Measurements from ENCODE around the gene RARA.

The RARA gene

GRCh38 chr17:40309949-40310510, 1.1 kb downstream of the RARA start:
- no peaks in the 10 kb centered on the region for H3K79me2 ChIP-seq (ENCODE audit: insufficient read depth, low read length)
- H3K9ac ChIP-seq (ENCODE audit: low read depth, low read length) = no peak overlapping the region
- ATAC-seq (ENCODE audit: insufficient read depth, low read depth) (no peak), DNase-seq (no peak)
- H3K9me3 ChIP-seq (ENCODE audit: insufficient read depth, low read length, severe bottlenecking) = no peaks in the 10 kb centered on the region
- H3K4me2 ChIP-seq (ENCODE audit: insufficient read depth, low read length) = no peak overlapping the region
- peaks cover 19% of the 10 kb centered on the region for H3K4me1 ChIP-seq (ENCODE audit: insufficient read depth, low read length)
- no peaks in the 10 kb centered on the region for H3K36me3 ChIP-seq (ENCODE audit: insufficient read depth, low read length)
- H2AFZ ChIP-seq (ENCODE audit: low read depth, low read length) = no peak overlapping the region
- no peak for TF ChIP-seq EZH2 (IDR thresholded peaks at IDR 0.05; ENCODE audit: borderline replicate concordance, low read depth, low read length, severe bottlenecking)
- TF ChIP-seq CTCF (IDR thresholded peaks at IDR 0.05; ENCODE audit: borderline replicate concordance, extremely low read depth, low read length, poor library complexity, severe bottlenecking) = no peak
- no peaks in the 10 kb centered on the region for H3K27me3 ChIP-seq (ENCODE audit: insufficient read depth, low read length, poor library complexity)
- H3K27ac ChIP-seq (ENCODE audit: low read length) = no peak overlapping the region
- H3K4me3 ChIP-seq (ENCODE audit: low read depth in 1 of 2, low read length in 2 of 2) = no peak overlapping the region
- peaks cover 6% of the 10 kb centered on the region; the same call in 1 of the 2 replicates for H4K20me1 ChIP-seq (ENCODE audit: insufficient read depth, low read length)

- Histone ChIP-seq H3K27ac (ENCODE audit: low read length) (no peak overlapping the region), H3K4me3 (ENCODE audit: low read depth in 1 of 2, low read length in 2 of 2) (no peak overlapping the region), H3K79me2 (ENCODE audit: insufficient read depth, low read length) (no peaks in the 10 kb centered on the region), H3K9ac (ENCODE audit: low read depth, low read length) (no peak overlapping the region), H4K20me1 (ENCODE audit: insufficient read depth, low read length) (peaks cover 6% of the 10 kb centered on the region; the same call in 1 of the 2 replicates), H3K4me2 (ENCODE audit: insufficient read depth, low read length) (no peak overlapping the region), H3K9me3 (ENCODE audit: insufficient read depth, low read length, severe bottlenecking) (no peaks in the 10 kb centered on the region), H2AFZ (ENCODE audit: low read depth, low read length) (no peak overlapping the region), H3K36me3 (ENCODE audit: insufficient read depth, low read length) (no peaks in the 10 kb centered on the region), H3K4me1 (ENCODE audit: insufficient read depth, low read length) (peaks cover 19% of the 10 kb centered on the region), H3K27me3 (ENCODE audit: insufficient read depth, low read length, poor library complexity) (no peaks in the 10 kb centered on the region)
- no peak for TF ChIP-seq EZH2 (IDR thresholded peaks at IDR 0.05; ENCODE audit: borderline replicate concordance, low read depth, low read length, severe bottlenecking)
- no peak for TF ChIP-seq CTCF (IDR thresholded peaks at IDR 0.05; ENCODE audit: borderline replicate concordance, extremely low read depth, low read length, poor library complexity, severe bottlenecking)
- DNase-seq = no peak
- no peak for ATAC-seq (ENCODE audit: insufficient read depth, low read depth)
These were observed 2.0 kb downstream of the RARA start for GRCh38 chr17:40310882-40311391.

- Histone ChIP-seq H3K27ac (ENCODE audit: low read length) (no peak overlapping the region), H3K27me3 (ENCODE audit: insufficient read depth, low read length, poor library complexity) (no peaks in the 10 kb centered on the region), H3K9me3 (ENCODE audit: insufficient read depth, low read length, severe bottlenecking) (no peaks in the 10 kb centered on the region), H3K4me3 (ENCODE audit: low read depth in 1 of 2, low read length in 2 of 2) (no peak overlapping the region), H3K4me1 (ENCODE audit: insufficient read depth, low read length) (peaks cover 14% of the 10 kb centered on the region), H3K36me3 (ENCODE audit: insufficient read depth, low read length) (no peaks in the 10 kb centered on the region), H2AFZ (ENCODE audit: low read depth, low read length) (no peak overlapping the region), H3K79me2 (ENCODE audit: insufficient read depth, low read length) (no peaks in the 10 kb centered on the region), H4K20me1 (ENCODE audit: insufficient read depth, low read length) (peaks cover 6% of the 10 kb centered on the region; the same call in 1 of the 2 replicates), H3K9ac (ENCODE audit: low read depth, low read length) (no peak overlapping the region), H3K4me2 (ENCODE audit: insufficient read depth, low read length) (no peak overlapping the region)
- no peak for DNase-seq
- no peak for ATAC-seq (ENCODE audit: insufficient read depth, low read depth)
- TF ChIP-seq EZH2 (IDR thresholded peaks at IDR 0.05; ENCODE audit: borderline replicate concordance, low read depth, low read length, severe bottlenecking) (no peak), CTCF (IDR thresholded peaks at IDR 0.05; ENCODE audit: borderline replicate concordance, extremely low read depth, low read length, poor library complexity, severe bottlenecking) (no peak)
These were observed 2.6 kb downstream of the RARA start for GRCh38 chr17:40311575-40311974.
